MM.1S (cell line): Measurements from ENCODE around the gene NSD2.

ENCODE experiments used
- EZH2 ChIP-seq: fragments of 300-600 bp; sonication (generic); optimal IDR thresholded peaks from 2 replicates; pipeline ENCODE3; 2017; ENCODE audit warnings: low read depth, mild to moderate bottlenecking, antibody characterized with exemption, low read length, mixed read lengths
- TF ChIP-seq, protein P1 (sequence below): fragments of 300-600 bp; sonication (generic); IDR thresholded peaks from 2 replicates; pipeline ENCODE4 v1.5.1; 2016; ENCODE audit warnings: antibody characterized with exemption, low read length, mixed read lengths

DNA sequence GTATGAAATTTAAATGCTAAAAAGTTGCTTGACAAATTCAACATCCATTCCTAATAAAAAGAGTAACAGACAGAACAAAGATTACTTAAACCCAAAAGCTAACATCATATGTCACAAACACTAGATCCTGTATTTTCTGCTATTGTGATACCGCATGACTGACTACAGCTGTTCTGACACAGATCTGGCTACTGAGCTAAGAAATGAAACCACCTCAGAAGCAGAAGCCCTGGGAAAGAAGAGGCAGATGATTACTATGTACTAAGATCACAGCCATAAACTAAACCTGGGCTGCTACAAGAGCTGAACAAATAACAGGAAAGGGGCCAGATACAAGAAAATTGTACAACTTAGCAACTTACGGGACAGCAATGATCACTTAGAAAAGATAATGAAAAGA lies 24.6 kb upstream of the NSD2 start:
- TF ChIP-seq, protein P1, sequence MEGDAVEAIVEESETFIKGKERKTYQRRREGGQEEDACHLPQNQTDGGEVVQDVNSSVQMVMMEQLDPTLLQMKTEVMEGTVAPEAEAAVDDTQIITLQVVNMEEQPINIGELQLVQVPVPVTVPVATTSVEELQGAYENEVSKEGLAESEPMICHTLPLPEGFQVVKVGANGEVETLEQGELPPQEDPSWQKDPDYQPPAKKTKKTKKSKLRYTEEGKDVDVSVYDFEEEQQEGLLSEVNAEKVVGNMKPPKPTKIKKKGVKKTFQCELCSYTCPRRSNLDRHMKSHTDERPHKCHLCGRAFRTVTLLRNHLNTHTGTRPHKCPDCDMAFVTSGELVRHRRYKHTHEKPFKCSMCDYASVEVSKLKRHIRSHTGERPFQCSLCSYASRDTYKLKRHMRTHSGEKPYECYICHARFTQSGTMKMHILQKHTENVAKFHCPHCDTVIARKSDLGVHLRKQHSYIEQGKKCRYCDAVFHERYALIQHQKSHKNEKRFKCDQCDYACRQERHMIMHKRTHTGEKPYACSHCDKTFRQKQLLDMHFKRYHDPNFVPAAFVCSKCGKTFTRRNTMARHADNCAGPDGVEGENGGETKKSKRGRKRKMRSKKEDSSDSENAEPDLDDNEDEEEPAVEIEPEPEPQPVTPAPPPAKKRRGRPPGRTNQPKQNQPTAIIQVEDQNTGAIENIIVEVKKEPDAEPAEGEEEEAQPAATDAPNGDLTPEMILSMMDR = no peak
- no peak for TF ChIP-seq EZH2
